ENCODE results near the gene ANXA11.

DNA sequence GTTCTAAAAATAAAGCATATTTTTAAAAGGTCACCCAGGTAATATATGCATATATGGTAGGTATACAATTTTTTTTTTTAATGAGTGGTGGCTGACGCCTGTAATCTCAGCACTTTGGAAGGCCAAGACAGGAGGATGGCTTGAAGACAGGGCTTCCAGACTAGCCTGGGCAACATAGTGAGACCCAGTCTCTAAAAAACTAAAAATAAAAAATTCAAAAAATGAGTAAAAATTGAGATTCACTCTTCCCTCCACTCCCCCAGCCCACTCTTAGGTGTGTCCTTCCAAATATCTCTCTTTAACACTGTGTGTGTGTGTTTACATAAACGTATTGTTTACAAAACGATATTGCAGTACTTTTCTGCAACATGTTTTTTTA is 929 bp upstream of the ANXA11 start:
- TF ChIP-seq TAF1 (IDR thresholded peaks at IDR 0.05; ENCODE audit: low read depth, low read length) (no peak), POLR2A (IDR thresholded peaks at IDR 0.05; ENCODE audit: low read depth, low read length) (no peak), POLR2AphosphoS5 (IDR thresholded peaks at IDR 0.05; ENCODE audit: low read depth, low read length) (no peak)

Data from GM12891 (cell line).